ENCODE measurements around the gene CTTN.

Gene CTTN

GRCh38 chr11:70432580-70432979 is 34.3 kb downstream of the CTTN start:
- no peaks in the 10 kb centered on the region for H3K27me3 ChIP-seq (ENCODE audit: insufficient read depth, low read length, poor library complexity, severe bottlenecking)
- no peaks in the 10 kb centered on the region for H3K36me3 ChIP-seq (ENCODE audit: insufficient read depth, low read length)
- TF ChIP-seq CTCF (conservative IDR thresholded peaks at IDR 0.05; ENCODE audit: low read length), result no peak
- no peak for TF ChIP-seq EZH2phosphoT487 (IDR thresholded peaks at IDR 0.05; ENCODE audit: borderline replicate concordance)
- no peaks in the 10 kb centered on the region for H4K20me1 ChIP-seq (ENCODE audit: insufficient read depth, low read length, poor library complexity, severe bottlenecking)
- no peak overlapping the region for H3K9ac ChIP-seq (ENCODE audit: low read depth, low read length, poor library complexity, severe bottlenecking)
- H3K79me2 ChIP-seq (ENCODE audit: insufficient read depth, low read length), result no peaks in the 10 kb centered on the region
- no peak overlapping the region for H3K4me2 ChIP-seq (ENCODE audit: low read depth, low read length, poor library complexity, severe bottlenecking)
- no peaks in the 10 kb centered on the region for H3K4me1 ChIP-seq (ENCODE audit: insufficient read depth, low read length, poor library complexity, severe bottlenecking)
- H3K4me3 ChIP-seq (ENCODE audit: low read length, poor library complexity, severe bottlenecking), result no peak overlapping the region
- no peak overlapping the region for H2AFZ ChIP-seq (ENCODE audit: low read length)
- H3F3A ChIP-seq (ENCODE audit: low read depth), result no peaks in the 10 kb centered on the region
- H3K9me3 ChIP-seq (ENCODE audit: insufficient read depth, low read depth, low read length), result no peaks in the 10 kb centered on the region
- H3K9me2 ChIP-seq (replicated peaks; ENCODE audit: low read depth, low read length), result no peaks in the 10 kb centered on the region

- Histone ChIP-seq H3K79me2 (ENCODE audit: insufficient read depth, low read length) (no peaks in the 10 kb centered on the region), H3K36me3 (ENCODE audit: insufficient read depth, low read length) (no peaks in the 10 kb centered on the region), H3K4me3 (ENCODE audit: low read length, poor library complexity, severe bottlenecking) (no peak overlapping the region), H3F3A (ENCODE audit: low read depth) (no peaks in the 10 kb centered on the region), H3K9me3 (ENCODE audit: insufficient read depth, low read depth, low read length) (no peaks in the 10 kb centered on the region), H2AFZ (ENCODE audit: low read length) (no peak overlapping the region), H4K20me1 (ENCODE audit: insufficient read depth, low read length, poor library complexity, severe bottlenecking) (no peaks in the 10 kb centered on the region), H3K4me1 (ENCODE audit: insufficient read depth, low read length, poor library complexity, severe bottlenecking) (no peaks in the 10 kb centered on the region), H3K9me2 (replicated peaks; ENCODE audit: low read depth, low read length) (no peaks in the 10 kb centered on the region), H3K4me2 (ENCODE audit: low read depth, low read length, poor library complexity, severe bottlenecking) (no peak overlapping the region), H3K9ac (ENCODE audit: low read depth, low read length, poor library complexity, severe bottlenecking) (no peak overlapping the region), H3K27me3 (ENCODE audit: insufficient read depth, low read length, poor library complexity, severe bottlenecking) (no peaks in the 10 kb centered on the region)
- TF ChIP-seq CTCF (conservative IDR thresholded peaks at IDR 0.05; ENCODE audit: low read length) (no peak), EZH2phosphoT487 (IDR thresholded peaks at IDR 0.05; ENCODE audit: borderline replicate concordance) (no peak)
Observed at GRCh38 chr11:70433038-70433437, 34.7 kb downstream of the CTTN start.

GRCh38 chr11:70433526-70433925 is 35.2 kb downstream of the CTTN start:
- Histone ChIP-seq H3K9me2 (replicated peaks; ENCODE audit: low read depth, low read length) (no peaks in the 10 kb centered on the region), H3K4me2 (ENCODE audit: low read depth, low read length, poor library complexity, severe bottlenecking) (no peak overlapping the region), H3K4me3 (ENCODE audit: low read length, poor library complexity, severe bottlenecking) (no peak overlapping the region), H3K36me3 (ENCODE audit: insufficient read depth, low read length) (no peaks in the 10 kb centered on the region), H3K9ac (ENCODE audit: low read depth, low read length, poor library complexity, severe bottlenecking) (no peak overlapping the region), H4K20me1 (ENCODE audit: insufficient read depth, low read length, poor library complexity, severe bottlenecking) (no peaks in the 10 kb centered on the region), H2AFZ (ENCODE audit: low read length) (no peak overlapping the region), H3K9me3 (ENCODE audit: insufficient read depth, low read depth, low read length) (no peaks in the 10 kb centered on the region), H3K79me2 (ENCODE audit: insufficient read depth, low read length) (no peaks in the 10 kb centered on the region), H3K4me1 (ENCODE audit: insufficient read depth, low read length, poor library complexity, severe bottlenecking) (no peaks in the 10 kb centered on the region), H3F3A (ENCODE audit: low read depth) (no peaks in the 10 kb centered on the region), H3K27me3 (ENCODE audit: insufficient read depth, low read length, poor library complexity, severe bottlenecking) (no peaks in the 10 kb centered on the region)
- TF ChIP-seq CTCF (conservative IDR thresholded peaks at IDR 0.05; ENCODE audit: low read length) (no peak), EZH2phosphoT487 (IDR thresholded peaks at IDR 0.05; ENCODE audit: borderline replicate concordance) (no peak)
